ENCODE measurements around the gene EIF3B.

- TF ChIP-seq CTCF (conservative IDR thresholded peaks at IDR 0.05; ENCODE audit: low read length) (no peak), EZH2phosphoT487 (IDR thresholded peaks at IDR 0.05; ENCODE audit: borderline replicate concordance, low read depth, low read length) (no peak)
Observed at GRCh38 chr7:2357165-2357564, 2.5 kb downstream of the EIF3B start.

All from OCI-LY7 (cell line).